Osteocyte (in vitro differentiated cells): ENCODE measurements around the gene KCNH2. TPM values are rescaled to one million over a fixed set of nuclear protein-coding genes. Genes with fewer than 3 reads are reported as not detected.

ENCODE experiments used
- DNase-seq: peaks from one replicate; pipeline ENCODE4 v3.0.0; 2021; ENCODE audit warnings: mixed read lengths; ENCODE audit not compliant: unreplicated experiment; ENCODE audit errors: extremely low spot score
- H3K27ac Mint-ChIP-seq: one replicate; pipeline ENCODE4 v1.8.0; 2021; ENCODE audit warnings: mild to moderate bottlenecking, mixed read lengths; ENCODE audit not compliant: unreplicated experiment
- H3K27me3 Mint-ChIP-seq: one replicate; pipeline ENCODE4 v1.8.0; 2021; ENCODE audit warnings: mixed read lengths; ENCODE audit not compliant: unreplicated experiment
- H3K36me3 Mint-ChIP-seq: one replicate; pipeline ENCODE4 v1.8.0; 2021; ENCODE audit warnings: mixed read lengths; ENCODE audit not compliant: unreplicated experiment
- H3K4me1 Mint-ChIP-seq: one replicate; pipeline ENCODE4 v1.8.0; 2021; ENCODE audit warnings: mixed read lengths; ENCODE audit not compliant: unreplicated experiment
- H3K4me3 Mint-ChIP-seq: one replicate; pipeline ENCODE4 v1.8.0; 2021; ENCODE audit warnings: mild to moderate bottlenecking, moderate library complexity, mixed read lengths; ENCODE audit not compliant: unreplicated experiment
- H3K9me3 Mint-ChIP-seq: one replicate; pipeline ENCODE4 v1.8.0; 2021; ENCODE audit warnings: mixed read lengths; ENCODE audit not compliant: unreplicated experiment
- total RNA-seq: library from RNA; stranded (reverse); gene quantifications from 2 replicates; pipeline ENCODE4 v1.2.1, GENCODE V29; 2021
- TF ChIP-seq, protein P1 (sequence below): fragments of 200-600 bp; sonication (generic); IDR thresholded peaks from 2 replicates; pipeline ENCODE4 v1.5.0; 2021; ENCODE audit warnings: antibody characterized with exemption, mild to moderate bottlenecking, moderate library complexity

The KCNH2 gene
- total RNA-seq, 1 donor from 2014 or later, result not detected

DNA sequence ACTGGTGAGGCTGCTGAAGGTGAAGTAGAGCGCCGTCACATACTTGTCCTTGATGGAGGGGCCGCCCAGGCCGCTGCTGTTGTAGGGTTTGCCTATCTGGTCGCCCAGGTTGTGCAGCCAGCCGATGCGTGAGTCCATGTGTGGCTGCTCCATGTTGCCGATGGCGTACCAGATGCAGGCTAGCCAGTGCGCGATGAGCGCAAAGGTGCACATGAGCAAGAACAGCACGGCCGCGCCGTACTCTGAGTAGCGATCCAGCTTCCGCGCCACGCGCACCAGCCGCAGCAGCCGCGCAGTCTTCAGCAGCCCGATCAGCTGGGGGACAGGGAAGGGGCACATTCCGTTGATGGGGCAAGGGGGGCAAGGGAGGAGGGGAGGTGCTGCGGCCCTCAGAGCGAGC, 26.6 kb downstream of the KCNH2 start:
- no peak overlapping the region for H3K27ac Mint-ChIP-seq
- DNase-seq, result no peak
- no peak overlapping the region for H3K4me3 Mint-ChIP-seq

DNA sequence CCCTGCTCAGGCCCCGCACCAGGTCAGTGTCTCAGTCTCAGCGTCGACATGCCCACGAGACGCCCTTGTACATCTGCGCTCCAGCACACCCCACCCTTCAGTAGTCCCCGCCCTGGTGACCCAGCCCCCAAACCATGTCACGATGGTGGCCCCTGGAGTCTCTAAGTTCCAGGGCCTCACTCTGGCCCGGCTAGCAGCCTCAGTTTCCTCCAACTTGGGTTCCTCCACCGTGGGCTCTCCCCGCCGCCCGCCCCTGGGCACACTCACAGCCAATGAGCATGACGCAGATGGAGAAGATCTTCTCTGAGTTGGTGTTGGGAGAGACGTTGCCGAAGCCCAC, 27.0 kb downstream of the KCNH2 start:
- Mint-ChIP-seq H3K4me3 (no peak overlapping the region), H3K27ac (no peak overlapping the region), H3K27me3 (no peaks in the 10 kb centered on the region), H3K36me3 (no peaks in the 10 kb centered on the region), H3K4me1 (peaks cover 13% of the 10 kb centered on the region), H3K9me3 (no peaks in the 10 kb centered on the region)
- DNase-seq, result no peak
- TF ChIP-seq, protein P1, sequence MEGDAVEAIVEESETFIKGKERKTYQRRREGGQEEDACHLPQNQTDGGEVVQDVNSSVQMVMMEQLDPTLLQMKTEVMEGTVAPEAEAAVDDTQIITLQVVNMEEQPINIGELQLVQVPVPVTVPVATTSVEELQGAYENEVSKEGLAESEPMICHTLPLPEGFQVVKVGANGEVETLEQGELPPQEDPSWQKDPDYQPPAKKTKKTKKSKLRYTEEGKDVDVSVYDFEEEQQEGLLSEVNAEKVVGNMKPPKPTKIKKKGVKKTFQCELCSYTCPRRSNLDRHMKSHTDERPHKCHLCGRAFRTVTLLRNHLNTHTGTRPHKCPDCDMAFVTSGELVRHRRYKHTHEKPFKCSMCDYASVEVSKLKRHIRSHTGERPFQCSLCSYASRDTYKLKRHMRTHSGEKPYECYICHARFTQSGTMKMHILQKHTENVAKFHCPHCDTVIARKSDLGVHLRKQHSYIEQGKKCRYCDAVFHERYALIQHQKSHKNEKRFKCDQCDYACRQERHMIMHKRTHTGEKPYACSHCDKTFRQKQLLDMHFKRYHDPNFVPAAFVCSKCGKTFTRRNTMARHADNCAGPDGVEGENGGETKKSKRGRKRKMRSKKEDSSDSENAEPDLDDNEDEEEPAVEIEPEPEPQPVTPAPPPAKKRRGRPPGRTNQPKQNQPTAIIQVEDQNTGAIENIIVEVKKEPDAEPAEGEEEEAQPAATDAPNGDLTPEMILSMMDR, result no peak

More for the DNA sequence above, 26.6 kb downstream of the KCNH2 start:
- TF ChIP-seq, protein P1, result no peak
- Mint-ChIP-seq H3K27me3 (no peaks in the 10 kb centered on the region), H3K4me1 (peaks cover 13% of the 10 kb centered on the region), H3K36me3 (no peaks in the 10 kb centered on the region), H3K9me3 (no peaks in the 10 kb centered on the region)

DNA sequence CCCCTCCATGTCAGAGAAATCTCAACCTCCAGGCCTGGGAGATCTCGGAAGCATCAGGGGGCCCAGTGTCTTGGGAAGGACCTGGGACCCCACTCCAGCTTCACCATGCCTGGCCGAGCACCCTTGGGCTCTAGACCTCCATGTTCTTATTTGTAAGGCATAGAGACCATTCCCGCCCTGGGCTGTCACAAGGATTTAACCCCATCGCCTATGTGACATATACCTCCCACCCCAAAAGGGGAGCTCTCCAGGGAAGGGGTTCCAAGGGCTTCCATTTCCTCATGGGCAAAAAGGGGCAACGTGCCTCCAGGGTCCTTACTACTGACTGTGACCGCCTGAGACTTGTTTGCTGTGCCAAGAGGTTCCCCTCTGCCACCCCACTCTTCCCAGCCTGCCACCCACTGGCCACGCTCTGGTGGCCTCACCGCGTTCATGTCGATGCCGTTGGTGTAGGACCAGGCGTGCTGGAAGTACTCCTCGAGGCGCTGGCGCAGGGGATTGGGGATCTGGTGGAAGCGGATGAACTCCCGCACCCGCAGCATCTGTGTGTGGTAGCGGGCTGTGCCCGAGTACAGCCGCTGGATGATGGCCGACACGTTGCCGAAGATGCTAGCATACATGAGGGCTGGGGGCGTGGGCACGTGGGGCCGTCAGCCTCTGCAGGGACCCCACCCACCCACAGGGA, 27.5 kb downstream of the KCNH2 start:
- DNase-seq, result no peak
- no peaks in the 10 kb centered on the region for H3K36me3 Mint-ChIP-seq

DNA sequence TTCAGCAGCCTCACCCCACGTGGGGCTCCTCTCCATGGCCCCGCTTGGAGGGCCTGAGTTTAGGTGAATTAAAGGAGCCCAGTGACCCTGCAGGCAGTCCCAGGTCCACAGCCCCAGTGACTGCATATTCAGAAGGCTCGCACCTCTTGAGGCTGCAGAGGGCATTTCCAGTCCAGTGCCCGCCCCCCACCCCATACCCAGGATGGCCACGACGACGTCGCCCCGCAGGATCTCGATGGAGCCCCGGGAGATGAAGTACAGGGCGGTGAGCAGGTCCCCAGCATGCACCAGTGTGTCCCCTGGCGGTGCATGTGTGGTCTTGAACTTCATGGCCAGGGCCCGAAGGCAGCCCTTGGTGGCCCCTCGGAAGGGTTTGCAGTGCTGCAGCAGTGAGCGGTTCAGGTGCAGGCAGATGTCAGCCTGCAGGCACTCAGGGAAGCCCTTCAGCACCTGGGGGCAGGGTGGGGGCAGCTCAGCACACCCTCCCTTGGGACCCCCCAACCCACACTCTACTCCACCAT, 28.1 kb downstream of the KCNH2 start:
- no peak for DNase-seq
- Mint-ChIP-seq H3K4me1 (peaks cover 13% of the 10 kb centered on the region), H3K4me3 (no peak overlapping the region), H3K9me3 (no peaks in the 10 kb centered on the region), H3K27me3 (no peaks in the 10 kb centered on the region), H3K36me3 (no peaks in the 10 kb centered on the region), H3K27ac (peak overlapping the region; percentile 44)
- TF ChIP-seq, protein P1, result no peak

More for the DNA sequence above, 27.5 kb downstream of the KCNH2 start:
- Mint-ChIP-seq H3K9me3 (no peaks in the 10 kb centered on the region), H3K27me3 (no peaks in the 10 kb centered on the region), H3K4me1 (peaks cover 13% of the 10 kb centered on the region), H3K27ac (no peak overlapping the region), H3K4me3 (no peak overlapping the region)
- TF ChIP-seq, protein P1, result no peak

DNA sequence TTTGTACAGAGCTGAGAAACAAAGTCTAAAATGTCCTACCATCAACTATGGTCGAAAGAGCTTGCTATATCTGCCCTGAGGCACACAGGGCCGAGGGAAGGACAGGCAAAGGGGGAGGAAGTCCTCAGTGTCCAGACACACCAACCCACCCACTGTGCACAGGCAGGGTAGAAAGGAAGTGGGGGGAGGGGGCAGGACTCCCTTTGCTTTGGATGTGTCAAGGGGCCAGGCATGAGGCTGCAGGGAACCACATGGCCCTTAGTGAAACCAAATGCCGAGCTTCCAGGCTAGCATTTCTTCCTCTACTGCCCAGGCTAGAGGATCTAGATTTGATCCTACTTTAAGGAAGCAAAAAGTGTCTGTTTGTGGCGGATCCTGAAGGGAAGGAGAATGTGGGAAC, 28.6 kb downstream of the KCNH2 start:
- Mint-ChIP-seq H3K36me3 (no peaks in the 10 kb centered on the region), H3K9me3 (no peaks in the 10 kb centered on the region), H3K27me3 (no peaks in the 10 kb centered on the region), H3K27ac (peak overlapping the region; percentile 44), H3K4me3 (peak overlapping the region; percentile 27), H3K4me1 (peaks cover 13% of the 10 kb centered on the region)
- TF ChIP-seq, protein P1, result no peak
- no peak for DNase-seq
